ENCODE measurements around the gene LHX4.

LHX4 gene

DNA sequence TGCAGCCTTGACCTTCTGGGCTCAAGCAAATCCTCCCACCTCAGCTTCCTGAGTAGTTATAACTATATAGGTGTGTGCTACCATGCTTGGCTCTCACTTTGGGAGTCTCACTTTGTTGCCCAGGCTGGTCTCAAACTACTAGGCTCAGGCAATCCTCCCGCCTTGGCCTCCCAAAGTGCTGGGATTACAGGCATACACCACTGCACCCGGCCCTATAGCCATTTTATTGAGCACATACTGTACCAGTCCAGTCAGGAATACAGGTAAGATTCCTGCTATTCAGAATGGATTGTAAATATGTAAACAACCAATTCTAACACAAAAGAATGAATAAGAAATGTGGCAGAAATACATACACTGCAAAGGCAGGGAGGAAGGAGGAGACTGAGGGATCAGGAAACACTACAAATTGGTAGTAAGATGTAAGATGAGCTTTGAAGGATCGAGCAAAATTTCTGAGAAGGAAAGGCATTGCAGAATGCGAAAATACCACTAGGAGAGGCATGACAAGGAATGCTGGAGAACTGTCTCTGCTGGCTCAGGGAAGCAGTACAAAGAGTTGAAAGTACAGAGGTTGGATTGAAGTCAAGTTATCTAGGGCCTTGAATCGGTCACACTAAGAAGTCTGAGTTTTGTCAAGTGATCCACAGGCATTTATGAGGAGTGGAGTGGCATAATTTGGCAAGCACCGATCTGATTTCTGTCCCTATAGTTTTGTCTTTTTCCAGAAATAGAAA lies 60.4 kb downstream of the LHX4 start:
- in situ Hi-C loops (cut with HindIII; ENCODE audit: low sequenced_read_pairs) = no loop called here

DNA sequence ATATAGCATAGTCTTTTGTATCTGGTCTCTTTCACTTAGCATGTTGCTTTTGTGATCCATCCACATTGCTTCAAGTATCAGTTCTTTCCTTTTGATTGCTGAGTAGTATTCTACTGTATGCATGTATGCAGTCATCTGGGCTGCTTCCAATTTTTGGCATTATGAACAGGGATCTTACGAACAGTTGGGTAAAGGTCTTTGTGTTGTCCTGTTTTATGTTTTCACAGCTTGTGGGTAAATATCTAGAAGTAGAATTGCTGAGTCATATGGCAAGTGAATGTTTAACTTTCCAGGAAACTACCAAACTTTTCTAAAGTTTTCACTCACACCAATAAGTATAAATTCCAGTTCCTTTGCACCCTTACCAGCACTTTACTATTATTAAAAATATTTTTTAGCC lies 60.9 kb downstream of the LHX4 start:
- in situ Hi-C loops (cut with HindIII; ENCODE audit: low sequenced_read_pairs) = no loop called here

DNA sequence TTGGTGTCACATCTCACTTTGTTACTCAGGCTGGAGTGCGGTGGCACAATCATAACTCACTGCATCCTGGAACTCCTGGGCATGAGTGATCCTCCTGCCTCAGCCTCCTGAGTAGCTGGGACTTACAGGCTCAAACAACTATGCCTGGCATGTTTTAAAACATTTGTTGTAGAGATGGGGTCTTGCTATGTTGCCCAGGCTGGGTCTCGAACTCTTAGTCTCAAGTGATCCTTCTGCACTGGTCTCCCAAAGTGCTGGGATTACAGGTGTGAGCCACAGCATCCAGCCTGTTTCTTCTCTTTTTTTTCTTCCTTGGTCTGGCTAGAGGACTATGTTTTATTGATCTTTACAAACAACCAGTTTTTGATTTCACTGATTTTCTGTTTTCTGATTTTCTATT lies 64.6 kb downstream of the LHX4 start:
- in situ Hi-C loops (cut with HindIII; ENCODE audit: low sequenced_read_pairs) = no loop called here

DNA sequence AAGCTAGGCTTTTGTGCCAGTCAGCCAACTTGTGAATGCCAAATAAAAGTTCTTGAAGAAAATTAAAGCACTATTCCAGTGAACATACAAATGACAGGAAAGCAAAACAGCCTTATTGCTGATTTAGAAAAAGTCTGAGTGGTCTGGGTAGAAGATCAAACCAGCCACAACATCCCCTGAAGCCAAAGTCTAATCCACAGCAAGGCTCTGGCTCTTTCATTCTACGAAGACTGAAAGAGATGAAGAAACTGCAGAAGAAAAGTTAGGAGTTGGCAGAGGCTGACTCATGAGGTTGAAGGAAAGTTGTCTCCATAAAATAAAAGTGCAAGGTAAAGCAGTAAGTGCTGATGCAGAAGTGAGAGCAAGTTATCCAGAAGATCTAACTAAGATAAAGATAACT lies 65.9 kb downstream of the LHX4 start:
- in situ Hi-C loops (cut with HindIII; ENCODE audit: low sequenced_read_pairs) = no loop called here

DNA sequence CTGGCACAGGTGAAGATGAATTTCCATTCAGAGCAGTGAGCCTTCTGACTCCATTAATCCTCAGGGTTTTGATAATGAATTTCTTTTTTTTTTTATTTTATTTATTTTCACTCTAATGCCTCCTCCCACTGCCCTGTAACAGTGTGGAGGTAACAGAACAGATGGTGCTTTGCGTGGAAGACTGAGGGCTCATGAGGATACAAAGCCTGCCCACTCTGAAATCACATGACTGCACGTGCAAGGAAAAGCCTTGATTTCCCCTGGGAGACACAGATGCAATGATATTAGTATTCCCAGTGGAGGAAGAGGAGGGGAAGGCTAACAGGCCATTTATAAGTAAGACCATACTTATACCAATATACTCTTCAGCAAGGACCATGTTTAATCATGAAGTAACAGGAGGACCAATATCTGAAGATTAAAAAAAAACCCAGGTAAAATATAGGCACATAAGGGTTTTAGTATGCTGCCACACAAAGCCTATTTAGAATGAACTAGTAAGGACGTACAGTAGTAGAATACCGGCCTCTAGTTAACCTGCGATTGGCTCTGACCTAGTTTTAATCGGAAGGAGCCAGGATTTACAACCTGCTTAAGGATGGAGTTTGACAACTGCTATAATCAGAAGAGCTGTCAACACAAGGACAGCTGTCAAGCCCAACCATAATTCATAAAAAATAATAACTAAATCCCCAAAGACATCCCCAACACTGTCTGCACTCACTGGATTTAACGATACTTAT lies 69.6 kb downstream of the LHX4 start:
- in situ Hi-C loops (cut with HindIII; ENCODE audit: low sequenced_read_pairs) = no loop called here

DNA sequence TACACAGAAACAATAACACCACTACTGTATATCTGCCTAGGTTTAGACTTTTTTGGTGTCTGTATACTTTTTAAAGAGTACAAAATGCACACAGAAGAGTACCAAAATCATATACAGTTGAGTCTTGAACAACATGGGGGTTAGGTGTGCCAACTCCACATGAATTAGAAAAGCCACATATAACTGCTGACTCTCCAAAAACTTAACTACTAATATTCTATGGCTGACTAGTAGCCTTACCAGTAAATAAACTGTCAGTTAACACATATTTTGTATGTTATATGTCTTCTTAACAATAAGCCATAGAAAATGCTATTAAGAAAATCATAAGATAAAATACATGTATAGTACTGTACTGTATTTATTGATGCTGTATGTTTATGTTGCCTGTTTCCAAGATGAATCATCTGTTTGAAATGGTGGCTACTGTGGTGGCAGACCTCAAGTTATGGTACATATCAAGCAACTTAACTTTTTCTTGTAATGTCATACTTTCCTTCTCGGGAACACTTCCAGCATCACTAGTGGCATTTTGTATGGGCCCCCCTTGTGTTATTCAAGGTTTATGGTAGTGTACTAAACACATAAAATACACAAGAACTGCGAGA lies 71.2 kb downstream of the LHX4 start:
- in situ Hi-C loops (cut with HindIII; ENCODE audit: low sequenced_read_pairs) = no loop called here

DNA sequence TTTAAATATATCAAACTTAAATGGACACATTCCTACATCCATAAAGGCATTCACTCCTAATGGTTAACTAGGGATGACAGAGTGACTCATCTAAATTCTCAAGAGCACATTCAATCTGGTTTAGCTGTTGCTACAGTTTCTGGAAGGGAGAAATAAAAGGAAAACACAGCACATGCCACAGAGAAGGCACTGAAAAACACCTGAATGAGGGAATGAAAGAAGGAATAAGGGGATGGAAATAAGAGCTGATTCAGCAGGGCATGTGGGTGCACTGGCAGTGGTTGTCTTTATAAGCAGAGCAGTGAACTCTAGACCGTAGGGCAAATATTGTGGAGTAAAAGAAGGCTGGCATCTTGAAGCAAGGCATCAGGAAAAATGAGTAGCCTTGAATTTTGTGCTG lies 79.3 kb downstream of the LHX4 start:
- in situ Hi-C loops (cut with HindIII; ENCODE audit: low sequenced_read_pairs) = no loop called here

DNA sequence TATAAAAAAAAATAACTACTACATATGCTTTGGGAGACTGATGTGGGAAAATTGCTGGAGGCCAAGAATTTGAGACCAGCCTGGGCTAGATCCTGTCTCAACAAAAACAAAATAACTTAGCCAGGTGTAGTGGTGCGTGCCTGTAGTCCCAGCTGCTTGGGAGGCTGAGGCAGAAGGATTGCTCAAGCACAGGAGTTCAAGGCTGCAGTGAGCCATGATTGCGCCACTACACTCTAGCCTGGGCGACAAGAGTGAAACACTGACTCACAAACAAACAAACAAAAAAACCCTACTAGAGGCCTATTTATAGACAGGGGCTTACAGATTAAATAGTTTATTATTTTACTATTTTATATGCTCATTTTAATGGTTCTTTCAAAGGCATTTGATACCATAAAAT lies 80.0 kb downstream of the LHX4 start:
- in situ Hi-C loops (cut with HindIII; ENCODE audit: low sequenced_read_pairs) = no loop called here

DNA sequence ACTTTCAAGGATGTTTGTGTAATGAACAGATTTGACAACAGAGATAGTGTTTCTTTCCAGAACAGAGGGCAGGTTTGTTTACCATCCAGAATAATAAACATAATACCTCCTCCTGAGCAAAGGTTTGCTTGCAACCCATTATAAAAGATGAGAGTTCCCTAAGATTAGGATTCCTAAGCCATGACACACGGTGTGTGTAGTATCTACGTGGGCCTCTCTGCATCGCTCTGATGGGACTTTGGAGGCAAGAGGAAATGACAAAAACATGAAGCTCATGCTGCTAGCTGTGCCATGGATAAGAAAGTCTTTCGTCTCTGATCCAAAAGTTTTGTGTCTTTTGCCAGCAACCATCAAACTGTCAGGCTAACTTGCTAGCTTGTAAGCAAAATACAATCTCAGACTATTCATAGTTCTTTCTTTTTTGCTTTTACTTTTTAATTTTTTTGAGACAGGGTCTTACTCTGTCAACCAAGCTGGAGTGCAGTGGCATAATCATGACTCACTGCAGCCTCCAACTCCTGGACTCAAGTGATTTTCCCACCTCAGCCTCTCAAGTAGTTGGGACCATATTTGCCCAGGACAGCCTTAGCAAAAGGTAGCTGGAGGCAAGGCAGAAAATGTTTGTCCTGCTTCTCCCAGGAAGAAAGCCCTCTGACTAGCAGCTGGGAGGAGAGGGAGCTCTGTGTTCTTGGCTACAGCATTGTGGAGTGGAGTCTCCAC lies 81.1 kb downstream of the LHX4 start:
- in situ Hi-C loops (cut with HindIII; ENCODE audit: low sequenced_read_pairs) = no loop called here

DNA sequence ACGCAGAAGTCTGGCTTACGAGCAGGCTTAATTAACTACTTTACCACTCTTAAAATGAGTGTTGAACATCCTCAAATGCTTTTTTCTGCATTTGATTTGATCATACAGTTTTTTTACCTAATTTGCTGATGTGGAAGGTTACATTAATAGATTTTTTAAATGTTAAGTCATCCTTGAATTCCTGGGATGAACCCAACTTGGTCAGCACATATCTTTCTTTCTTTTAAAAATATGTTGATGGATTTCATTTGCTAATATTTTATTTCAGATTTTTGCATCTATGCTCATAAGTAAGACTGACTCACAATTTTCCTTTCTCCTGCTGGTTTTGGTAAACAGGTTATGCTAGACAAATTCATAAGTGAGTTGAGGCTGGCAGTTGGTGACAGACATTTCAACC lies 82.9 kb downstream of the LHX4 start:
- in situ Hi-C loops (cut with HindIII; ENCODE audit: low sequenced_read_pairs) = no loop called here

DNA sequence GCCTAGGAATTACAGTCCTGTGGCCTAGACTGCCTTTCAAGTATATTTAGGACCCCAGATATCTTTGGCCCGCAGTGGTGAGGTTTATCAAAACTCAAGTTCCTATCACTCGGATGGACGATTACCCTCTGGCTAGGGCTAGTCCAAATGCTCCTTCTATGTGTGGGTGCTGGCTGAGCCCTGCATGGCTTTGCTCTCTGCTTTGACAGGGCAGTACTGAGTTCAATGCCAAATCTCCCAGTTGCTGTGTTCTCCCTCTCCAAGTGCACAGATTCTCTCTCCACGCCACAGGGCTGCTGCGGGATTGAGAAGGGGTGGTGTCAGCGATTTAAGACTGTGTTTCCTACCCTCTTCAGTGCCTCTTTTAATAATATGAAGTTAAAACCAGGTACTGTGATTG lies 97.0 kb downstream of the LHX4 start:
- in situ Hi-C loops (cut with HindIII; ENCODE audit: low sequenced_read_pairs) = no loop called here
